Measurements from ENCODE around the gene MAJIN. TPM values are rescaled to one million over a fixed set of nuclear protein-coding genes. Genes with fewer than 3 reads are reported as not detected.

Gene MAJIN
- total RNA-seq, 1 experiment from 2014 or later, result not detected

DNA sequence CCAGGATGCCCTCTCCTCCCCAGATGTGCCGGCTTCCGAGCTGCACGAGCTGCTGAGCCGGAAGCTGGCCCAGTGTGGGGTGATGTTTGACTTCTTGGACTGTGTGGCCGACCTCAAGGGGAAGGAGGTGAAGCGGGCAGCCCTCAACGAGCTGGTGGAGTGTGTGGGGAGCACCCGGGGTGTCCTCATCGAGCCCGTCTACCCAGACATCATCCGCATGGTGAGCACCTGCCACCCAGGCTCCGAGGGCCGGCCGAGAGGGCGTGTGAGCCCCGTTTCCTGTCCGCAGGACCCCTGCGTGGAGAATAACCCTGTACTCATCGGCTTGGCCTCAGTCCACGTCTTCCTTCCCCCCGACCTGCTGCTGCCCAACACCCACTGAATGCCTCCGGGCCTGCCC is 45.2 kb downstream of the MAJIN start:
- TF ChIP-seq CTCF (IDR thresholded peaks at IDR 0.05; ENCODE audit: unreplicated experiment), result no peak
- no peaks in the 10 kb centered on the region for H3K27me3 Mint-ChIP-seq (ENCODE audit: insufficient read depth, unreplicated experiment)
- no peak for DNase-seq (ENCODE audit: unreplicated experiment)
- no TSS peak for BruUV-seq (replicated peaks)
- no peaks in the 10 kb centered on the region for H3K9me3 Mint-ChIP-seq (ENCODE audit: unreplicated experiment)
- H3K27ac Mint-ChIP-seq (ENCODE audit: low read depth, unreplicated experiment), result no peak overlapping the region
- intact Hi-C loops (cut with micrococcal nuclease), result no loop called here
- H3K4me1 Mint-ChIP-seq (ENCODE audit: insufficient read depth, unreplicated experiment), result peaks cover 14% of the 10 kb centered on the region
- peaks cover 44% of the 10 kb centered on the region for H3K36me3 Mint-ChIP-seq (ENCODE audit: insufficient read depth, unreplicated experiment)
- H3K4me3 Mint-ChIP-seq (ENCODE audit: unreplicated experiment), result no peak overlapping the region
- POLR2A ChIA-PET, result interaction anchor here (0.5 kb wide), 1 partner anchor 50 kb away, joined by 3 read pairs; no protein-coding TSS in a partner anchor
- CTCF ChIA-PET, result interaction anchor here (0.7 kb wide), 2 partner anchors 8 to 70 kb away, joined by 3 read pairs; partner anchors contain the start of gene BATF2

- no peak for DNase-seq (ENCODE audit: unreplicated experiment)
- H3K9me3 Mint-ChIP-seq (ENCODE audit: unreplicated experiment), result no peaks in the 10 kb centered on the region
- BruUV-seq (replicated peaks), result no TSS peak
- POLR2A ChIA-PET, result interaction anchor here (0.5 to 2.4 kb wide), 5 partner anchors 9 to 88 kb away, joined by 3 to 10 read pairs (median 3); partner anchors contain the start of genes ARL2 and ATG2A
- H3K36me3 Mint-ChIP-seq (ENCODE audit: insufficient read depth, unreplicated experiment), result peaks cover 37% of the 10 kb centered on the region
- CTCF ChIA-PET, result interaction anchor here (0.9 to 2.3 kb wide), 2 partner anchors 89 kb away, joined by 4 to 8 read pairs; partner anchors contain the start of gene ARL2
- no peak for TF ChIP-seq CTCF (IDR thresholded peaks at IDR 0.05; ENCODE audit: unreplicated experiment)
- H3K27ac Mint-ChIP-seq (ENCODE audit: low read depth, unreplicated experiment), result peak overlapping the region; percentile 98
- H3K27me3 Mint-ChIP-seq (ENCODE audit: insufficient read depth, unreplicated experiment), result no peaks in the 10 kb centered on the region
- H3K4me3 Mint-ChIP-seq (ENCODE audit: unreplicated experiment), result peak overlapping the region; percentile 98
- peaks cover 14% of the 10 kb centered on the region for H3K4me1 Mint-ChIP-seq (ENCODE audit: insufficient read depth, unreplicated experiment)
- intact Hi-C loops (cut with micrococcal nuclease), result loop anchor here (2.0 kb wide), 2 partner anchors 71 to 81 kb away; no protein-coding TSS in a partner anchor
Measured at GRCh38 chr11:64925536-64926436, 46.1 kb downstream of the MAJIN start.

- Mint-ChIP-seq H3K36me3 (ENCODE audit: insufficient read depth, unreplicated experiment) (peaks cover 28% of the 10 kb centered on the region), H3K9me3 (ENCODE audit: unreplicated experiment) (no peaks in the 10 kb centered on the region), H3K4me3 (ENCODE audit: unreplicated experiment) (peak overlapping the region; percentile 98), H3K27ac (ENCODE audit: low read depth, unreplicated experiment) (peak overlapping the region; percentile 98), H3K4me1 (ENCODE audit: insufficient read depth, unreplicated experiment) (peaks cover 14% of the 10 kb centered on the region), H3K27me3 (ENCODE audit: insufficient read depth, unreplicated experiment) (no peaks in the 10 kb centered on the region)
- no peak for DNase-seq (ENCODE audit: unreplicated experiment)
- POLR2A ChIA-PET, result interaction anchor here (0.9 to 2.4 kb wide), 6 partner anchors 8 to 89 kb away, joined by 3 to 10 read pairs (median 4); partner anchors contain the start of genes ARL2 and ATG2A
- intact Hi-C loops (cut with micrococcal nuclease), result loop anchor here (2.0 to 5.0 kb wide), 3 partner anchors 42 to 82 kb away; no protein-coding TSS in a partner anchor
- no peak for TF ChIP-seq CTCF (IDR thresholded peaks at IDR 0.05; ENCODE audit: unreplicated experiment)
- CTCF ChIA-PET, result interaction anchor here (0.7 to 2.3 kb wide), 3 partner anchors 11 to 166 kb away, joined by 3 to 8 read pairs (median 4); partner anchors contain the start of genes ARL2 and GPHA2
- BruUV-seq (replicated peaks), result TSS peak; percentile 42
Measured at GRCh38 chr11:64924910-64925284, 47.0 kb downstream of the MAJIN start.

Measured in MCF 10A (cell line).